NCI-H2107 treated with DMSO at 0.1 percent for 48 hours (cell line): ENCODE measurements around the gene CEP83.

Source experiments
- DNase-seq: peaks from one replicate; lab custom pipeline; 2025; ENCODE audit not compliant: unreplicated experiment; lab: John Stamatoyannopoulos, UW

The CEP83 gene

DNA sequence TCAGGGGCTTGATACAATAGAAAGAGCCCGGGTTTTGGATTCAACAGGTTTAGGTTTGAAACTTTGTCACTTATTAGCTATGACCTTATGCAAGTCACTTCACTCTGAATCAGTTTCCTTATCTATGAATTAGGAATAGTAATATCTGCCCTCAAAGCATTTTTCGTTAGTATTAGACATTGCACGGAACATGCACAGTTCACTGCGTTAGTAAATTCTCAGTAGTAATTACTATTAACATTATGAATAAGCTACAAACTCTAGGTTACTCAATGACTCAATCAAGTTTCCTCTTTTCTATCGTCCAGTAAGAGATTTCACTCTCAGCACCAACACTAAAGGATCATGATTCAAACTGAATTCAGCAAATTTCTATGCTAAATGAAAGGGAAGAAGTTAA lies 150.3 kb downstream of the CEP83 start:
- no peak for DNase-seq

DNA sequence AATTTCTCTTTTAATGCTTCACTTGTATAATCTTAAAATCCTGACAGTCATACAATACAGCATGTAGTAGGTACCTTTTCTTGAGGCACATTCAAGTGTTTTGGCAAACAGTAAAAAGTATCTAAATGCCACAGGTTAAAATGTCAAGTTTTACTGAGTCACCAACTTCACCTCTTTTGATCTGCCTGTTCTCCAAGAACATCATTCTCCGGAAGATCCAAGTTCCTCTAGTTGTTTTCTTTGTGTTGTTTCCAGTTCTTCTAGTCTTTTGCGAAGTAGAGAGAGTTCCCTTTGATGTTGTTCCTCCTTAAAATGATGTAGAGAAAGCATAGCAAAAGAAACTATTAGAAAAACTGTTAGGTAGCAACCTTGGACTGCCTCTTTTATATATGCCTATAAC lies 151.1 kb downstream of the CEP83 start:
- no peak for DNase-seq

DNA sequence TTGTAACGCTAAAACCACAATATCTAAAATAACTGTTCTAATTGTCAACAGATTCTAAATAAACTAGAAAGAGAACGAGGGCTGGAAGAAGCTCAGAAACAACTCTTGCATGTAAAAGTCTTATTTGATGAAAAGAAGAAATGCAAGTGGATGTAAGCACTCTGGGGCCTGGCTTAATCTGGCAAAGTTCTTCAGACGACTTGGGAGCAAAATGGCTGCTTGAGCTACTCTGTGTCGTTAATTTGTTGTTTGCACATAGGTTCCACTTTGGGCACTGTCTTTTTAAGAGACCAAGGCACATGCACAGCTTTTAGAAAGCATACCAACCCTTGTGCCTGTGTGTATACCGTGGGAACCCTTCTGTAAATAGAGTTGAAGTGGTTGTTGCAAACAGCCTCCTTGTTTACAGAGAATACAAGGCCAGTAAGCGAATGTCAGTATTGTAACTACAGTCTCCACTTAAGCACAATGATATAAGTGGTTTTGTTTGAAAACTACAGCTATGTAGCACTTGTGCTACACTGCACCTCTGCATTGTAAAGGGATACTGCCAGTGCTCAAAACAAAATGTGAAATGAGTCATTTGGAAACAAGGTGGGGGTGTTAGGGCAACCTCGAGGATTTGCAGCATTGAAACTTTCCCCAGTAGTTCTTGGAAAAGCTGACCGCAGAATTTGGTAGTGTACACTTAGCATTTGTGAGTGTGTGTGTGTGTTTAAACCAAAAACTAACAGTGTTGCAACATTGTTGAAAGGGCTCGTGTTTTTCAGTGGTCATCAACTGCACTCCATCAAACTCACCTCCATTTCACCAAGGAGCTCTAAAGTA lies 154.3 kb downstream of the CEP83 start:
- DNase-seq = peak; percentile 57

DNA sequence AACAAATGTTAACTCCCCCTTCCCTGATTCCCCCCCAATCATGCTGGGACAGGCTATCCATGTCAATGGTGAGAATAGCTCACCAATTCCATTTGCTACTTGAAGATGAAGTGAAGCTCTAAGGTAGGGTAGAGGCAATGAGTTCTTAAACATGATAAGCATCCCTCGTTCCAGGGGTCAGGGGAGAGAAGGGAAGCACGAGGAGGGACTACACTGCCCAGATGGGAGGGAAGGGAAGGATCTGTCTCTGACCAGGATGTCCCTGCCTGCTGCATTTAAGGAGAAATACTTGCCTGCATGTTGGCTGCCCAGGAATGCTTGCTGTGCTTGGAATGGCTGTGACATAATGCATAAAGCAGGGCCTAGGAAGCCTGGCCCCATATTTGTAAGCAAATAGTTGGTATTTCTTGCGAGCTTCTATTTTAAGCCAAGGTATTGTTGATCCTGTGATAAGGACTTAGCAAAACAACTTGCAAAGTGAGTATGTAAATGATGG lies 155.1 kb downstream of the CEP83 start:
- no peak for DNase-seq

DNA sequence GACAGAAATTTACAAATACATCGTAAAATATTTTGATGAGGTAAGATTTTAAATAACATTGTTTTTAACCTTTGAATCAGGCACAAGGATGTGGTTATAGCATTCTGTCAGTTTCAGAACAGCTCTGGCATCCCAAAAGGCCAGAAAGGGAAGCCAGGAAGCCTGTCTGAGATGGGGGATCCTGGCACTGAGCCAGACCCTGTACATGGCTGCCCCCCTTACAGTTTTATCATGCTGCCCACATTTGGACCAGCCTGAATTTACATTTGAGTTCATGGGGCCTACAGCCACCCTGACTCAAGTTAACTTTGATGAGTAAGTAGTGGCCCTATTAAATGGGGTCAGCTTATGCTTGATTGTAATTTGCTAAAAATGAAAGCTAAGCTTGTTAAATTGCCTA lies 155.7 kb downstream of the CEP83 start:
- no peak for DNase-seq

DNA sequence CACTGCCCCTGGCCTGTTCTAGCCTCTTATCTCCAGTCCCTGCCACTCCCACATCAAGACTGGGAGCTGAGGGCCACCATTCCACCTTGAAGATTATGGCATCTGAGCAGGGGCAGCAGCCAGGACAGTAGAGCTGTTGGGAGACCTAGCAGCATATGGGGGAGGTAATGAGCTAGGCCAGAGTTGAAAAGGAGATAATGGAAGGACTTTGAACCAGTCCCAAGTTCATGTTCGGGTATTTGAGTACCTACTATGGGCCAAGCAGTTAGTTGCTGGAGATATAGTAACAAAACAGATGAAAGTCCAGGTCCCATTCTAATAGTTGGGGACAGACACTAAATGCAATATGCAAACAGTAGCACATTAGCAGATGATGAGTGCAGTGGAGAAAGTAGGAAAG lies 159.8 kb downstream of the CEP83 start:
- DNase-seq = no peak

DNA sequence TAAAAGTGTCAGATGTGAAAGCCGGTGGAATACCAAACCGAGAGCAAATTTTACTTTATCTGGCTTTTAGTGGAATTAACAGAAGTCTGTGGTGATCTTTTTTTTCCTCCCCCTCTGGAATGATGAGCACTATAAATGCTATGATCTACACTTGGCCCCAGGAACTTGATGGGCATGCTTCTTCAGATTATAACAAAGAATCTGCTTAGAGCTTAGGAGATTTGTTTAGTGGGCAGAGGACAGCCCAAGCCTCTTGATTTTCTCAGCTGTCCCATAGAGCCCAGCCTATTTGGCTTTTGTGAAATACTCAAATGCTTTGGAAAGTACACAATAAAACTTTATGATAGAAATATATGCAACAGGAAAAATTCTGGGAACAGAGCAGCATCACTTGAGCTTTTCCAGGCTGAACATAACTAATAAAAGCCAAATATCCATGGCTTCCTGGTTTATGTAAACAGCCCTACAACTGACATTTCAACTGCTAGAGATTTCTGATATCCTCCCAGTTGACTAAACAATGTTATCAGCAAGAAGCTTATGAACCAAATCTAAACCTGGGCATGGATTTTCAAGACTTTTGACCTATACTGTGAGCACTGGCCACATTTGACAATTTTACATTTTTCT lies 161.7 kb downstream of the CEP83 start:
- DNase-seq = no peak

DNA sequence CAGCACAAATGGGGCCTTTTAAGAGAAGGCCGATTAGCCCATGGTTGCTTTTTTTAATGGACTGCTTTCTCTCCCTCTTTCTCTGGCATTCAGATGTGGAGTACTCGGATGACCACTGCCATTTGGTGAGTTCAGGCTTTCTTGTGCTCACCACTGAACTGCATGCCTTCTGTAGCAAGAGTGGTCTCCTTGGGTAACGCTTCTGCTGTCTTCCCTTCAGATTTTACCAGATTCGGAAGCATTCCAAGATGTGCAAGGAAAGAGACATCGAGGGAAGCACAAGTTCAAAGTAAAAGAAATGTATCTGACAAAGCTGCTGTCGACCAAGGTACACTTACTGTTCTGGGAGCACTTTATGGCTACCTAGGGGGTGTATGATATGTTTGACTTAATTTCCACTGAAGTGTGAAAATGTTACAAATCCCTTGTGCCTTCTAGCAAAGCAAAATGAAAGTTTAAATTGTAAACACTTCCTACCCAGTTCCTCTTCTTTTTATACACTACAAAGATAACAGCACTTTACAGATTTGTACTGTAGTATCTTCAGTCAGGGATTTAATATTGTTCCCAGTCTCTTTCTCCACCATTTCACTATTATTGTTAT lies 162.5 kb downstream of the CEP83 start:
- no peak for DNase-seq

DNA sequence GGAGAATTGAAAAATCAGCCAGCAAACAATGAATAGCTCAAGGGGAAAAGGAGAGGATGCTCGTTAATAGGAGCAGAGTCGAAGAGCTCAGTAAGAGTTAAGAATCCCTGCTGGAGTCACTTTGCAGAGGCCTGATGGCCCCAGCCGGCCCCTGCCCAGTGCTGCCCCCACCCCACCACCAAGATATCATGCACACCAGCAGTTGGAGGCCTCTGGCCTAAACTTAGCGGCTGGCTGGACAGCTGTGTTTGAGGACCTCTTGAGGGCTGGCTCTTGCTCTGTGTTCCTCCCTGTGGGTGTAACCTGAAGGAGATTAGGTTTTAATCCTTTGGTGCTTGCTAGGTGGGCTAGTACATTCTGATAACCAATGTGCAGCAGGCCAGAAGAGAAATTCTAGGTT lies 169.3 kb downstream of the CEP83 start:
- DNase-seq = no peak

DNA sequence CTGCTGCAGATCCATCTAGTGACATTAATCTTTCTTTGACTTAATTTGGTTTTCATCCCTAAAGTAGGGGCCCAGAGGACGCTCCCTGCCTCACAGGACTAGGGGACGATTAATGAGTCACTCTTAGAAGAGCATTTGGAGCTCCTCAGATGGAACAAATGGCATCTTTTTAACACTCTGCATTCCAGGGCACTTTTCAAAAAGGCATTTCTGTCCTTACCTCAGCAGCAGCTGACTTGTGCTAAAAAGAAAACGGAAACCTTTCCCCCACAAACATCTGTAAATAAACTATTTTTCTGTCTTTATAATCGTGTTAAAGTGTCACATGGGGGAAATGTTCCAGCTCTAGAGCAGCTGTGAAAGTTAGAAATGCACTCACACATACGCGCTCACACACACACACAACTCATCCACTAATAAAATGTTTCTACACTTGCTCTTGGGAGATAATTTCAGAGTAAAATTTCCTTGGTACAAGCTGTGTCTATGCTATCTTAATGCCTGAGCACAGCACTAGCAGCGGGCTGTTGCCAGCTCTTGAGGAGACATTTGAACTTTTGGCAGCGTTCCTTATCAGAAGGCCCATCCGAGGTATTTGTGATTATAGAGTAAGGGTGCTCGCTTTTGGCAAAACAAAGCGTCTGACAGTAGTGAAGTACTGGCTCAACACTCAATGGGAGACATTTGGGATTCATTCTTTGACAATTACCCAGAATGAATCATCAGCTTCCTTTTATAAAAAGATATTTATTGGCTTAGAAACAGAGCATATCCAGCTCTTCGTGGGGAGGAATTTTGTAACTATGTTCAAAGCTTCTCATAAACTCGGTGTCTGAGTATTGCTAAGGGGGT lies 170.0 kb downstream of the CEP83 start:
- no peak for DNase-seq

DNA sequence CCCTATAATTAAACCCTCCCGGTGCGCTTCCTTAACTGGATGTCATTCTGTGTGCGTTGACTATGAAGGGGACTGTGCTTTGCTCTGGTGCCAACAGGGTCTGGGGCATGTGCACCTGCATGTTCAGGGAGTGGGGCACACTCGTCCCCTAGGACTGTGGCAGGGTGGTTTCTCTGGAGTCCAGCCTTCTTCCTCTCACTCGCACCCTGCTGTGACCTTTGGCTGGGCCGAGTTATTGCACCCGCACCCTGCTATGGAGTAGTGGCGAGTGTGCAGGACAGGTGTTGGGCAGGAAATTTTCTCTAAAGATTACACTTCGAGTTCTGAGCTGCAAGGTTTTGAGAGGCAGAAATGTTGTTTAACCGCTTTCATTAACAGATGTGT lies 172.4 kb downstream of the CEP83 start:
- no peak for DNase-seq

DNA sequence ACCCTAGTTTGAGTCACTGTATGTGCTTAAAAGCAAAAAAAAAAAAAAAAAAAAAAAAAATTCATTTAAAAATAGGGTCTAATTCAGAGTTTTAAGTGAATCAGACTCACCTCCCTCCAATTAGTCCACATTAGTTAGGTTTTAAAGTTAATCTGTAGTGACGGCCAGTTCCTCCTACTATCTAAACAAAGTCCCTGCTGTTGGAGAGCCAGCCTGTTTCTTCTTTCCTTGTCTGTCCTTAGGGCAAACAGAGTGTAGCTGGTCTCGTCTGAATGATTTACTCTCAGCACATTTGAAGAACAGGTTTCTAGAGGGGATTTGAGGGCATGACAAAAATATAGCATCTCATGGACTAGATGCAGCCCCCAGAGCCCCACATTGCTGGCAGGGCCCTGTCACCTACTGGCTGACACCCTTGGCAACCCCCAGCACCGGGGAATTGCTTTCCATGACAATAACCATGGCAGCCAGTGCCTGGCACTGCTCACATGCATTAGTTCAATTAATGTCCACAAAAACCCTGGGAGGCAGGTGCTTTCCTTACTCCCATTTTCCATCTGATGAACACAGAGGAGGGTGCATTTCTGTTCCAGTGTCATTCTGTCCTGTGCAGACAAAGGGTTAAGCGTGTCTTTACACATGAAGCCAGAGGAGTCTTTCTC lies 173.0 kb downstream of the CEP83 start:
- DNase-seq = no peak

DNA sequence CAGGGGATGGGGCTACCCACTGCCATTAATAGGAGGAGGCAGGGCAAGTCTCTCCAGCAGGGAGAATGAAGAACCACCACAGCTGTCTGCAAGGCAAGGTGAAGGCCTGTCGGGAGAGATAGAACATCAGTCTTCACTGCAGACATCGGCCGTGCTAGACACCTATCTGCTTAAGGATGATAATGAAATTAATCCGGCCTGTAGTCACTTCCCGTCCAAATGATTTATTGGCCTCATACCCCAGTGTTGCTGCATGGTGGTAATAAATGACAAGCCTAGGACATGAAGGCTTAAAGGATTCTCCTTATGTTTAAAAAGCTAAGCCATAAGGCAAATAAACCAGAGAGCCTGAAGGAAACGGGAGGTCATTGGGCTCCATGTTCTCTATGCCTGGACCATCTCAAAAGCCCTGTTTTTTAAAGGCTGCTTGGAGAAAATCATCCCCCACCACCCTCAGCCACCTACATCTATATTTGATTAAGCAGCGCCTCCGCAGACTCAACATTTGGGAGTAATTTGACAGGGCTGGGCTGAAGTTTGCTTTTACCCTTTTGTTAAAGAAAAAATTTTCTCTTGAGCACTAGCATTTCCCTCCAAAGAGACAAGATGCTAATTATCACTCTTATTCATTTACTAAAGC lies 173.6 kb downstream of the CEP83 start:
- no peak for DNase-seq

DNA sequence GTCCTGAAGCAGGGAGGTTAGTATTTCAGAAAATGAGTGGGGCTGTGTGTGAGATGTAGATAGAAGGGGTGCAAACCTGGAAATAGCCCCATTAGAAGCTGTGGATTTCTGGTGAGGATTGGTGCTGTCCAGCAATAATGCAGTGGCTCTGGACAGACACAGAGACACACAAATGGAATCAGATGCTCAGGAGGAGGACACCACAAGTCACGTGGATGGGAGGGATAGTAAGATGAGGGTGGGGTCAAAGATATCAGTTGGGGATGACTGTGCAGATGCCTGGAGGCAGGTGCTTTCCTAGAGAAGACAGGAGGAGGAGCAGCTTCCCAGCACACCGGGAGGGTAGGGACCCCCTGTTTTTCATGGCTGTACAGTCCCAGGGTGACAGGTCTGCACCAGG lies 174.8 kb downstream of the CEP83 start:
- DNase-seq = no peak

DNA sequence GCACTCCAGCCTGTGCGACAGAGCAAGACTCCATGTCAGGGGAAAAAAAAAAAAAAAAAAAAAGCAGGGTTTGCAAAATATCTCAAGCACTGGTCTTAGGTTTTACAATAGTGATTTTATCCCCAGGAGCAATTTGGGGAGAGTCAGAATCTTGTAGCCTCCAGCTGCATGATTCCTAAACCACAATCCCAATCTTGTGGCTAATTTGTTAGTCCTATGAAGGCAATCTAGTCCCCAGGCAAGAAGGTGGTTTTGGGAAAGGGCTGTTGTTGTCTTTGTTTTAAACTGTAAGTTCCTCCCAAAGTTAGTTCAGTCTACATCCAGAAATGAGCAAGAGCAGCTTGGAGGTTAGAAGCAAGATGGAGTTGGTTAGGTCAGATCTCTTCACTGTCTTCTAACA lies 175.6 kb downstream of the CEP83 start:
- no peak for DNase-seq

DNA sequence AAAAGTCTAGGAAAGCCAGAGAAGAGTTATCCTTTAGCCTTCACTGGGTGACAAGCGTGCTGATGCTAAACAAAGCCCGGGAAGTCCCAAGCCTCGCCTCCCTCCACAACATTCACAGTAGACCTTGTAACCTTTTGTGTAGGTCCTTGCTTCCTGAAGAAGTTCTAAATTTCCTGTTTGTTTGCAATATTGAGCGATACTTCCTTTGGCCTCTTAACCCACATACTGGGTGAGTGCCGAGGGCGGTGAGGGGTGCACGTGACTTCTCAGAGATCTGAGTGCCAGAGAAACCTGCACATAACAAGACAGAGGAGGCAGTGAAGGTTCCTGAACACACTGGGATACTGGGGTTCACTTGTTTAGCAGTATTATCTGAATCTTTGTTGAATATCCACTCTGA lies 177.0 kb downstream of the CEP83 start:
- DNase-seq = no peak

DNA sequence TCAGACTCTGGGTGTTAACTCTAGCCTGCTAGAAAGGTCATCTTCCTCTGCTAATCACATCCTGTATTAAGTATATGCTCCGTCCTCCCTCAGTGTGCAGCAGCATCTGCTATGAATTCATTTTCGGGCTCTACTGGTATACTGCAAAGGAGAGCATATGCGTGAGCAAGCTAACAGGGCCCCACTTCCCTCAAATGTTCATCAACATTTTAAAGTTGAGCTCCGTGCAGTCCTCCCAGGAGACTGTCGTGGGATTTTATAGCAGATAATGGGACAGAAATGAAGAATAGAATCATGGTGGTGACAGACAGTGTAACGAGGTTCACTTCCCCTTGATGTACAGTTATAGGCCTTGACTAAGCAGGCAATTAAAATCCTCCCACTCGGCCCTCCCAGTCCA lies 179.6 kb downstream of the CEP83 start:
- no peak for DNase-seq

DNA sequence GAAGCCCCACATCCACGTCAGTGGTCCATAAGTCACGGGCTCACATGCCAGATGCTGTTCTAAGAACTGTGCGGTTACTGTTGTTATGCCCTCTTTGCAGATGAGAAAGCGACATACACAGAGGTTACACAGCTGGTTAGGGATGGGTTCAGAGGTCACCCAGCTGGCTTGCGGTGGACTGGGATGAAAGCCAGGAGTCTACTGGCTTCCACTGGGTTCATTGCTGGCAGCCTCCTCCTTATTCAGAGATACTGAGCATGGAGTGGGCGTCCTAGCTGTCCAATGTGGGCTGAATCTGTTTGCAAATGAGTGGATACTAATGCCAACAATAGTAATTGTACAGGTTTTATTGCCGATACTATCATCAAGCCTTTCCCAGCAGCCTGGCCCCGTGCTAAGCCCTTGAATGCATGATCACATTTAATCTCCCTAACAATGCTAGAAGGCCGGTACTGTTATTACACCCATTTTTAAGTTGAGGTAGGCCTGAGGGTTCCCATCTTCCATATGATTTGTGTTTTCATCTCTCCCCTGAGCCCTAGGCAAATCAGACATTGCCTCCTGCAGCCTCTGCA lies 182.2 kb downstream of the CEP83 start:
- no peak for DNase-seq

DNA sequence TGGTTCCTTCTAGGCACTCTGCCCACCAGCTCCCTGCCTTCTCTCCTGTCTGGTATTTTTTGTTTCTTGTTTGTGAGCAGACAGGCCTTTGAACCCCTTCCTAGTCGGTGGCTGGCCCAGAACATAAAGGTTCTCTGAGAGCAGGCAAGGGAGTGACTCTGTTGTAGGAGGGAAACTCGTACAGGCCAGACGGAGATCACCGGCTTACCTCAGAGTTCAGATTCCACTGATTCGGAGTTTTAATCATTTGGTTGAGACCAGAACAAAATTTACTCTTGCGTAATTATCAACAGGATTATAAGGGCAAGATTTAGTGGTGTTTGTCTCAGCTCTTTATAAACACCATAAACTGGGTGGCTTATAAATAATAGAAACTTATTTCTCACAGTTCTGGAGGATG lies 182.9 kb downstream of the CEP83 start:
- no peak for DNase-seq

DNA sequence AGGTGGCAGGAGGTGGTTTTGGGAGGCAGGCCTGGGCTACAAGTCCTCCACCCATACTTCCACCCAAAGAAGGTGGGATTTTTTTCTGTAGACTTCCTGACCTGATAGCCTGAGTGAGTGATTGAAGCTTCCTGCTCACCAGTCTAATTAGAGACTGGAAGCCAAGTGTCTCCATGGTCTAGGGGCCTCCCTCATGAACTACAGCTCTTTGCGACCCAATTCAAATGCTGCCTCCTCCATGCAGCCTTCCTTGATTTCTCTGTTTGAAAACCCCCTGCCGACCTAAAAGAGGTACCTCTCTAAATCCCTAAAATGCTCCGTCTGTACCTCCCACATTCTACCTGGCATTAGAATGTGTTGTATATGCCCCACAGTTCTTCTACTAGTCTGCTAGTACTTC lies 186.4 kb downstream of the CEP83 start:
- DNase-seq = no peak
